GM18499 (cell line): ENCODE data around the gene SLC6A4.

Source experiments
- ATAC-seq: cut with Tn5 transposase; IDR thresholded peaks from one replicate; pipeline ENCODE4 v1.9.1; 2021; ENCODE audit warnings: moderate number of reproducible peaks; ENCODE audit not compliant: insufficient read depth, unreplicated experiment

The SLC6A4 gene

GRCh38 chr17:30235386-30236296 is at the start of gene SLC6A4:
SLC6A4 (minus strand) TSS chr17:30235697; CDS start chr17:30221958, 13,739 bp downstream.
- ATAC-seq, result no peak

GRCh38 chr17:30279156-30279555 is 43.7 kb upstream of the SLC6A4 start:
- ATAC-seq, result no peak

- no peak for ATAC-seq
Measured at GRCh38 chr17:30278032-30278431, 42.5 kb upstream of the SLC6A4 start.

- no peak for ATAC-seq
Measured at GRCh38 chr17:30275911-30276310, 40.4 kb upstream of the SLC6A4 start.

- no peak for ATAC-seq
Measured at GRCh38 chr17:30274887-30275286, 39.4 kb upstream of the SLC6A4 start.

- ATAC-seq, result no peak
Measured at GRCh38 chr17:30273373-30273772, 37.9 kb upstream of the SLC6A4 start.

- ATAC-seq, result no peak
Measured at GRCh38 chr17:30271102-30271501, 35.6 kb upstream of the SLC6A4 start.

GRCh38 chr17:30267625-30268024 is 32.1 kb upstream of the SLC6A4 start:
- ATAC-seq, result no peak

GRCh38 chr17:30263552-30264333 is 28.2 kb upstream of the SLC6A4 start:
- no peak for ATAC-seq

- ATAC-seq, result no peak
Measured at GRCh38 chr17:30256756-30257506, 21.4 kb upstream of the SLC6A4 start.

- no peak for ATAC-seq
Measured at GRCh38 chr17:30254150-30254549, 18.7 kb upstream of the SLC6A4 start.

- no peak for ATAC-seq
Measured at GRCh38 chr17:30253312-30253711, 17.8 kb upstream of the SLC6A4 start.

- no peak for ATAC-seq
Measured at GRCh38 chr17:30251931-30252330, 16.4 kb upstream of the SLC6A4 start.

- ATAC-seq, result no peak
Measured at GRCh38 chr17:30249460-30249859, 14.0 kb upstream of the SLC6A4 start.

GRCh38 chr17:30248786-30249185 is 13.3 kb upstream of the SLC6A4 start:
- no peak for ATAC-seq

GRCh38 chr17:30246460-30246859 is 11.0 kb upstream of the SLC6A4 start:
- no peak for ATAC-seq

- ATAC-seq, result no peak
Measured at GRCh38 chr17:30244853-30245385, 9.4 kb upstream of the SLC6A4 start.

GRCh38 chr17:30243568-30243967 is 8.1 kb upstream of the SLC6A4 start:
- no peak for ATAC-seq

- no peak for ATAC-seq
Measured at GRCh38 chr17:30243002-30243401, 7.5 kb upstream of the SLC6A4 start.

GRCh38 chr17:30241051-30241450 is 5.6 kb upstream of the SLC6A4 start:
- ATAC-seq, result no peak
